GM21515 (cell line): ENCODE measurements around the gene YDJC.
A peak's percentile ranks its signal among the peaks of the same experiment; 100 is the strongest.
"Not testable (repeated sequence)": the region's sequence is repeated elsewhere in the genome, so short reads cannot be mapped to it uniquely, and the experiment has no call there.

Source experiments
- ATAC-seq: cut with Tn5 transposase; IDR thresholded peaks from one replicate; pipeline ENCODE4 v1.9.1; 2021; ENCODE audit not compliant: unreplicated experiment

YDJC gene

DNA sequence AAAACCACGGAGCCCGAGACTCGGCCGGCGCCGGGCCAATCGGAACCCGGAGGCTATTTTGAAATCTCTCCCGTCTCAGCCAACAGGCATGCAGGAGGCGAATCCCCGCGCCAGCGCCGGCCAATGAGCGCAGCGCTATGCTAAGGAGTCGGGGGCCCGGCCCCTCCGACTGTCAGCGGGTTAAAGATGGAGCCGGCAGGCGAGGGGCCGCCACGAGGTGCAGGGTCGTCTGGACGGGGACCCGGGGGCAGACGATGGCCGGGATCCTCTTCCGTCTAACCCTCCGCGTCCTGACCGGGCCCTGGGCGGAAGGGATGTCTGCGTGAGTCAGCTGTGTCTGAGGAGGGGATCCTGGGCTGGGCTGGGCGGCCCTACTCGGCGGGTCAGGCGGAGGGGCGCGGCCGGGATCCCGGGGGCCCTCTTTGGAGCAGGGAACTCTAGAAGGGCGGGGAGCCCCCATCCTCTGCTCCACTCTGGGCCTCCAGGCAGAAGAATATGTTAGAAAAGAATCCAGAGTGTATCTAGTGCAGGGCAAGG lies 22.3 kb upstream of the YDJC start:
- ATAC-seq: peak; percentile 83

DNA sequence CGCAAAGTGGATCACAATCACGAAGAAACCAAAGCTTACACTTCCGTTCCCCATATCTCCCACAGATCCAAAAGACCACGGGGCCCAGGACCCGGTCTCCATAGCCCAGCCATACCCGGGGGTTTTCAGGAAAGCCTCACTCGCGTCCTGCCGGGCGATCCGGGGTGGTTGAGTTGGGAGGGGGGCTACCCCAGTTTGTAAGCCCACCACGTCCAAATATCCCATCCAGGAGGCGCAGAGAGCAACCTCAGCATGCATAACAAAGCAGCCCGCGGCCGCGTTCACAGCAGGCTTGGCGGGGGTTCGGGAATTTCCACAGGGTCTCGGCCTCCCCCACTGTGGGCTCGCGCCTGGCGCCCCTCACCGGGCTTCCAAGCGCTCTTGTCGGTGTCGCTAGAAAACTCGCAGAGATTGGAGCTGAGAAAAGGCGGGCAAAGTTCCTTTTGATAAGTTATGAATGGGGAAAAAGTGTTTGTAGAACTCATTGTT lies 21.7 kb upstream of the YDJC start:
- ATAC-seq: no peak

DNA sequence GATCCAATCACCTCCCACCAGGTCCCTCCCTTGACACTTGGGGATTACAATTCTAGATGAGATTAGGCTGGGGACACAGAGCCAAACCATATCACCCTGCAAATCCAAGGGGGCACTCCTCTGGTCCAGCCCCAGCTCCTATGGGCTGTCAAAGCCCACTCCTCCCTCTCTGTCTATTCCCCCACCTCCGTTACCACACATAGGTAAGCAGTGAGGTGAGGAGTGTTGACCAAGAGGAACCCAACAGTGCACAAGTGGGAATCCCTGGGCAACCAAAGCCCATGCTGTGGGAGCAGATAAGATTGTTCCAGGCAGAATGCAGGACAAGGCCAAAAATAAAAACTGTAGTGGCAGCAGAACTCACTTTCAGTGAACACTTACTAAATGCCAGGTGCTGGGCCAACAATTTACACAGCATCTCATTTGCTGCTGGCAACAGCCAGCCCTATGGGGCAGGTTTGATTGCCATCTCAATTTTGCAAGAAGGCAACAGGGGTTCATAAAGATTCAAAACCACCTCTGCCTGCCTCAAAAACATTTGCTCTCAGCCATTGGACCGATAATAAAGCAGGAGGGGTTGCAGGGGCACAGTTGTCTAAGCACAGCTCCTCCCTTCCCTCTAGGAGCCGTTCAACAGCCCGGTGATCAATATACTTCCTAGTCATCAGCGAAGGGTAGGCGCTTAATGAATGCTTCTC lies 21.1 kb upstream of the YDJC start:
- no peak for ATAC-seq

DNA sequence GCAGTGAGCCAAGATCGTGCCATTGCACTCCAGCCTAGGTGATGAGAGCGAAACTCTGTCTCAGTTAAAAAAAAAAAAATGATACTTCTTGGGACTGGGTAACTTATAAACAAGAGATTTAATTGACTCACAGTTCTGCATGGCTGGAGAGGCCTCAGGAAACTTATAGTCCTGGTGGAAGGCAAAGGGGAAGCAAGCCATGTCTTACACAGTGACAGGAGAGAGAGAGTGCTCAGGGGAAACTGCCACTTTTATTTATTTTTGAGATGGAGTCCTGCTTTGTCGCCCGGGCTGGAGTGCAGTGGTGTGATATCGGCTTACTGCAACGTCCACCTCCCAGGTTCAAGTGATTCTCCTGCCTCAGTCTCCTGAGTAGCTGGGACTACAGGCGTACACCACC lies 20.5 kb upstream of the YDJC start:
- no peak for ATAC-seq

DNA sequence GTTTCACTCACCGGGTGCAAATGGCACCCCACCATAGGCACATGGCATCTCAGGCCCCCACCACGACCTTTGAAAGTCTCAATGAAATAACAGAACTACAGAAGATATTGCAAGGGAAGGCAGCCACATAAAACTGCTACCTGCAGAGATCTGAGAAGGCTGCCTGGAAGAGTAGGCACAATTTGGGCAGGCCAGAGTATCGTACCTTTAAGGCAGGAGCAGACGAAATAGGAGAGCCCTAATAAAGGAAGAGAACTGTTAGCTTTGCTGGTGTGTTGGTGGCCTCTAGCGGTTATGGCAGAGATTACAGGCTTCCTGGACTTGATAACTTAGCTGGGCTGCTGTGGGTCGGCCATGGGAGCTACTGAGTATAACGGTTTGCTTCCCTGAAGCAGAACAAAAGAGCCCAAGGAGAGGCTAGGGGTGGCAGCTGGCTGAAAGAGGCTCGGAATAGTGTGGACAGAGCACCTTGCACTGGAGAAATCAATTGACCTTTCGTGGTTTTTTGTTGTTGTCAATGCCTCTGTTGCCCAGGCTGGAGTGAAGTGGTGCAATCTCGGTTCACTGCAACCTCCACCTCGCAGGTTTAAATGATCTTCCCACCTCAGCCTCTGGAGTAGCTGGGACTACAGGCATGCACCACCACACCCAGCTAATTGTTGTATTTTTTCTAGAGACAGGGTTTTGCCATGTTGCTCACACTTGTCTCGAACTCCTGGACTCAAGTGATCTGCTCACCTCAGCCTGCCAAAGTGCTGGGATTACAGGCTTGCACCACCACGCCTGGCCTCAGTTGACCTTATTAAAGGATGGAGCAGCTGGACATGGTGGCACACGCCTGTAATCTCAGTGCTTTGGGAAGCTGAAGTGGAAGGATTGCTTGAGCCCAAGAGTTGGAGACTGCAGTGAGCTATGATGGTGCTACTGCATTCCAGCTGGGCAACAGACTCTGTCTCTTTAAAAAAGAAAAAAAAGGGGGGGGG lies 17.1 kb upstream of the YDJC start:
- no peak for ATAC-seq

DNA sequence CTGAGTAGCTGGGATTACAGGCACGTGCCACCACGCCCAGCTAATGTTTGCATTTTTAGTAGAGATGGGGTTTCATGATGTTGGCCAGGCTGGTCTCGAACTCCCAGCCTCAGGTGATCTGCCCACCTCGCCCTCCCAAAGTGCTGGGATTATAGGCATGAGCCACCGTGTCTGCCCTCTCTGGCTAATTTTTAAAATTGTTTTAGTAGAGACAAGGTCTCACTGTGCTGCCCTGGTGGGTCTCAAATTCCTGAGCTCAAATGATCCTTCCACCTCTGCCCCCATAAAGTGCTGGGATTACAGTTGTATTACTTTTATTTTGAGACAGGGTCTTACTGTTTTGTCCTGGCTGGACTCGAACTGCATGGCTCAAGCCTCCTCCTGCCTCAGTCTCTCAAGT lies 15.7 kb upstream of the YDJC start:
- not testable (repeated sequence) for ATAC-seq

DNA sequence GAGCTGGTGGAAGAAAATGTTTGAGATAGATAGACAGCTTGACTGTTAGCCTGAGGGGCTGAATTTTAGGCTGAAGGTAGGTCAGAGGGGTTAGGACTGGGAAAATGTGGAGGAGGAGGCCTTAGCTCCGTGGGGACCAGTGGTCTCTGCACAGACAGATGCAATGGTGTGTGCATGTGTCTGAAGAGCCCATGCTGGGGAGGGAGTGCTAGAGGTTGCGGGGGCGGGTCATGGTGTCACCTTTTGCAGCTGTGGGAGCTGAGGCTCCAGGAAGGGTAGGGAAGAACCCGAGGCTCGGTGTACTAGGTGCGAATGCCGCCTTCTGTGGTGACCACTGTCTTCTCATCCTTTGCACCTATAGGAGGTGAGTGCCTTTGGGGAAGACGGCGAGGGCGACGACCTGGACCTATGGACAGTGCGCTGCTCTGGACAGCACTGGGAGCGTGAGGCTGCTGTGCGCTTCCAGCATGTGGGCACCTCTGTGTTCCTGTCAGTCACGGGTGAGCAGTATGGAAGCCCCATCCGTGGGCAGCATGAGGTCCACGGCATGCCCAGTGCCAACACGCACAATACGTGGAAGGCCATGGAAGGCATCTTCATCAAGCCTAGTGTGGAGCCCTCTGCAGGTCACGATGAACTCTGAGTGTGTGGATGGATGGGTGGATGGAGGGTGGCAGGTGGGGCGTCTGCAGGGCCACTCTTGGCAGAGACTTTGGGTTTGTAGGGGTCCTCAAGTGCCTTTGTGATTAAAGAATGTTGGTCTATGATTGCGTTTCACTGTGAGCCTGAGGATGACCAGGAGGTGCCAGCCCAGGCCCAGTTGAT lies 13.9 kb upstream of the YDJC start:
- ATAC-seq: no peak

DNA sequence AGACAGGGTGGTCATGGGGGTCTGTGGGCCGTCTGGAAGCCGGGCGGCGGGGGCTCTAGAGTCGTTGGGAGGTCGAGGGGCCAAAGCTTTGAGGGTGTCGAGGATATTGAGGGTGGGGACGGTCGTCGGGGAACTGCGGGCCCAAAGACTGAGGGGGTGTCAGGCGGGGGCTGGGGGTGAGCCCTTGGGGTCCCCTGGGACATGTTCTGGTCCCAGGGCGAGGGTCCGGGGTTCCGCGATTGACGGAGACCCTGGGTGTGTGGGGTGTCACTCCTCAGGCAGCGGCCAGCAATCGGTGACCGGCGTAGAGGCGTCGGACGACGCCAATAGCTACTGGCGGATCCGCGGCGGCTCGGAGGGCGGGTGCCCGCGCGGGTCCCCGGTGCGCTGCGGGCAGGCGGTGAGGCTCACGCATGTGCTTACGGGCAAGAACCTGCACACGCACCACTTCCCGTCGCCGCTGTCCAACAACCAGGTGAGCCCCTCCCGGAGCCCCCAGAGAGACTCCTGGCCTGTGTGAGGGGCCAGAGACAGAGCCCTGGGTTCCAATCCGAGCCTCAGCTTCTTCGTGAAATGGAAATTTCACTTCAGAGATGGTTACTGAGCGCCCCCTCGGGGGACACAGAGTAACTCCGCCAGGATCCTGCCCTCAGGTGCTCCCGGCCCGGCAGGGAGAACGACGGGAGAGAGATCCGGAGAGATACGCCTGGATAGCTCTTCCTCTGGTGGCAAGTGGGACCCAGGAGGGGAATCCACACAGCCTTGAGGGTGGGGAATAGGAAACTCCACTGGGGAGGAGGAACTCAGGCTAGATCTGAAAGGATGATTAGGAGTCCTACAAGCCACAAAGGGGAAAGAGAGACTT lies 13.0 kb upstream of the YDJC start:
- ATAC-seq: no peak

DNA sequence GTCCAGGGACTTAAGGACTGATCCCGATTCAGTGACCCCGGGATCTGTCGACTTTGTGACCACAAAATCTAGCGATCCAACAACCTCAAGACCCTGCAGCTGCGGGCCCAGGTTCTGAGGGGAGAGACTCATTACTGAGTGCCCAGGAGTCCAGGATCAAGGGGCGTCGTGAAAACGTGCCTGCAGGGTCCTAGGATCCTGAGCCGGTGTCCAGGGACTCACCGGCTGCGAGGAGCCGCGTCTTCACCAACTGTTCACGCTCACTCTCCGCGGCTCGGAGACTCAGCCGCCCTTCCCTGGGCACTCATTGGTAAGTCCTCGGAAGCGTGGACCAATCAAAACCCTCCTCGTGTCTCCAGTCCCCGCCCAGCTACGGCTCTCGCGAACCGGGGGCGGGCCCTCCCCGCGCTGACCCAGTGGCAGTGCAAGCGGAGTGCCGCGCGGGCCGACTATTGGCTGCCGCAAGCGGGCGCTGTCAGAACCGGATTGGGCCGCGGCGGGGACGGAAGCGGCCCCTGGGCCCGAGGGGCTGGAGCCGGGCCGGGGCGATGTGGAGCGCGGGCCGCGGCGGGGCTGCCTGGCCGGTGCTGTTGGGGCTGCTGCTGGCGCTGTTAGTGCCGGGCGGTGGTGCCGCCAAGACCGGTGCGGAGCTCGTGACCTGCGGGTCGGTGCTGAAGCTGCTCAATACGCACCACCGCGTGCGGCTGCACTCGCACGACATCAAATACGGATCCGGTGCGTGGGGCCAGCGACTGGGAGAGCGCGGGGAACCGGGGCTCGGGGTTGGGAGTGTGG lies 12.2 kb upstream of the YDJC start, which contains the start of gene SDF2L1:
Gene SDF2L1, plus strand, starts transcription at position 514 of the 795 bp plus-strand sequence. Its CDS starts 35 bp downstream, at position 549.
- ATAC-seq: peak; percentile 93

DNA sequence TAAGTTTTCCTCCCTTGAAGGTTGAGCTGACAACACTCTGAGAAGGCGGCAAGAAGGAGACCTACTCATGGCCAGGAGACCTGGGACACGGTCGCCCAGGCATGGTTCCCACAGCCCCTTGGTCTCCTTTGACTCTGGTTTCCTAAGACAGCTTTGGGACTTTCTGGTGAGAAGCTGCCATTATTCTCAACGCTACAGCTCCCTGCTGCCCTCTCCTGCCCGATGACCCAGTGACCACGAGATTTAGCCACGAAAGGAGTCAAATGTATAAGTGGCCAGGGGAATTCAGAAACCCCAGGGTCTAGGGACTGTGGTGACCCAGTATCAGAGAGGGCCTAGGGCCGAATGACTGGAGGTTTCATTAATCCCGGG lies 11.6 kb upstream of the YDJC start:
- no peak for ATAC-seq

DNA sequence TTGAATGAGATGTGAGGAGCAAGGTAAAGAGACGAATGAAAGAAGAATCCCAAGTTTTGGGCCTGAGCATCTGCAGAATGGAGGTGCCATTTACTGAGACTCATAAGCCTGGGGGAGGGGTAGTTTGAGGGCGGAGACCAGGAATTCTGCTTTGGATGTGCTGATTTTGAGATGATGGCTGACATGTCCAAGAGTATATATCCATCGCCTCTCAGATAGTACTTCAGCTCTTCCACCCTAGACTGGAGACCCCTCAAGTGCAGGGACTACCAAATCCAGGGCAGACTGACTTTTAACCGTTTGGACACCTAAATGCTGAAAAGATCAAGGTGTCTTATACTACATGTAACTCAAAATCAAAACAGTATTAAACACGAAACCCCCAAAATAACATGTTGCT lies 11.0 kb upstream of the YDJC start:
- ATAC-seq: no peak

DNA sequence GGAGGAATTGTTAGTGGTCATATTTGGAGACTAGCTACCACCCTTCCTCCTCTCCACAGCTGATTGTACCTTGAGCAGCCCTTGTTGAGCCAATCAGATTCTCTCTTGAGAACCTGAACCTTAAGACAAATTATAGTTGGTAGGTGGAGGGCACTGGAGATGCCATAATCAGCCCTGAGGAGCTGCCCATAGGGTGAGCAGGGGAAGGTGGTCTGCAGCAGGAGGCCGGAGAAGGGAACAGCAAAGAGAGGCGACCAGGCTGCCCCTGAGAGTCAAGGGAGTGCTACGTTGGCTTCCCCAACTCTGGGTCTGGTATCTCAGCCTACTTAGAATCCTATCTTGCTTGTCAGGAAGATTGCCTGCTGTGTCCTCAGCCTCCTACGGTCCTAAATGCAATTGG lies 9.5 kb upstream of the YDJC start:
- no peak for ATAC-seq

DNA sequence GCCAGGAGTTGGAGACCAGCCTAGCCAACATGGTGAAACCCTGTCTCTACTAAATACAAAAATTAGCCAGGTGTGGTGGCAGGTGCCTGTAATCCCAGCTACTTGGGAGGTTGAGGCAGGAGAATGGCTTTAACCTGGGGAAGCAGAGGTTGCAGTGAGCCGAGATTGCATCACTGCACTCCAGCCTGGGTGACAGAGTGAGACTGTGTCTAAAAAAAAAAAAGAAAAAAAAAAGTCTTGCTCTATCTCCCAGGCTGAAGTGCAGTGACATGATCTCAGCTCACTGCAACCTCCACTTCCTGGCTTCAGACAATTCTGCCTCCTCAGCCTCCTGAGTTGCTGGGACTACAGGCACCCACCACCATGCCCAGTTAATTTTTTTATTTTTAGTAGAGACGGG lies 7.6 kb upstream of the YDJC start:
- ATAC-seq: not testable (repeated sequence)

DNA sequence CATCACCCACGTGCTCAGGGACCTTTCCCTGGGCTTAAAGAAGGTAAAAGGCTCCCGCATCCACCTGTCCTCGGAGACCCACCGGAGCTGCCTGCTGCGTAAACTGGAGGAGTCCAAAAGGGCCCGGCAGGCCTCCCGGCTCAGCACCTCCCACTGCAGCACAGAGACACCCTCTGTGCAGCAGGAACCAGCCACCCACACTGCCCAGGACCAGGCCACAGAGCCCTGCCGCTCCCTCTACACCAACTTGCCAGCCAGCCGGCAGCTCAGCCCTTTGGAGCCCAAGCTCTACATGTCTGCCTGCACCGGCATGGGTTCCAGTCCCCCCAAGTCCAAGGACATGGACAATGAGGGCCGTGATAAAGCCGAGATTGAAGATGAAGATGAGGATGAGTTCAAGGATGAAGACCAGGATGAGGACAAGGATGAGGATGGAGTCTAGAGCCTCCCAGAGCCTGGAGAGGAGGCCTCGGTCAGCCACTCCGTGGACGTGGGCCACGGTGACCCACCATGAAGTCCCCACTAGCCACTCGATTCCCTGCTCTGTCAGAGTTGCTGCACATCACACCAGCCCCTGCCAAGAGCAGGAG lies 6.9 kb upstream of the YDJC start:
- ATAC-seq: no peak

DNA sequence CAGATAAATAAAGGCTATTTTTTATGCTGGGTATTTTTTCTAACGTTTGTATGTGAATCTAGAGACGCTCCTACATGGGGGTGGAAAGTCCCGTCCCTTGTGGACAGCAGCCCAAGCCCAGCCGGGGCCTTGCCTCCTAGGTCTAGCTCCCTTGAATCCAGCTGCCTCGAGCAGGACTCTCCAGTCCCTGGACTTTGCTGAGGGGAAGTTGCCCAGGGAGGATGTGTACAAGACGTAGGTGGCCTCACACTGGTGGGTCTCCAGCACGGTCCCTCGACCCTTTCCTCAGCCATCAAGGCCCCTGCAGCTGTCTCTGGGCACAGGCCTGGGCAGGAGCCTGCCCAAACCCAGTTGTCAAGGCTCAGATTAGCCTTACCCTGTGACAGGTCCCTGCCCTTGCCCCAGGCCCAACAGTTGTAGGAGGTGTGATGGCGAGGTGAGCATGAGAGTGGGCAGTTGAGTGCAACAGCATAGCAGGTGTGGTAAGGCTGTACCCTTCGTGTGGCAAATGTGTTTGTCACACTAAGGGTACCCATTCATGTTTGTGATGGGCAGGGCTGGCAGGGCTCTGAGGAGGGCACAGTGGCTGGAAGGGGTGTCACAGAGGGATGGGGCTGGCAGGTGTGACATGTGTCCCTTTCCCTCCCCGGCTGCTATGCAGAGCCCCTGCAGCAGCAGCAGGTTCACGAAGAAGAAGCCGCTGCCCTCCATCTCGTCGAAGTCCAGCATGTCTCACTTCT lies 6.1 kb upstream of the YDJC start:
- ATAC-seq: no peak

DNA sequence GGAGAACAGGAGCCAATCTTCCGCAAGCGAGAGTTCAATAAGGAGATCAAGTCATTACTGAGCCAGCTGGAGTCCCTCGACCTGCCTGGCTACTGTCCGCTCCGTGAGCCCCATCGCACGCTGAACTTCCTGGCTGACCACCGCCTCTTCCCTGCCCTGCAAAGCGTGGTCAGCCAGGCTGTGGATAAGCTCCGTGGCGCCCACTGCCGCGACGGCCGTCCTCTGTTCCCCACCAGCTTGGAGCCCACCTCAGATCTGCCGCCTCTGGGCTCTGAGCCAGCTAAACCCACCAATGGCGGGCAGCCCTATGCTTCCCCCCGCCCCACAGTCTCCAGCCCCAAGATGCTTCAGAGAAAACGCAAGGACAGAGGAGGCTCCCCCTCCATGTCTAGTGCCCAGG lies 5.0 kb upstream of the YDJC start:
- ATAC-seq: no peak

DNA sequence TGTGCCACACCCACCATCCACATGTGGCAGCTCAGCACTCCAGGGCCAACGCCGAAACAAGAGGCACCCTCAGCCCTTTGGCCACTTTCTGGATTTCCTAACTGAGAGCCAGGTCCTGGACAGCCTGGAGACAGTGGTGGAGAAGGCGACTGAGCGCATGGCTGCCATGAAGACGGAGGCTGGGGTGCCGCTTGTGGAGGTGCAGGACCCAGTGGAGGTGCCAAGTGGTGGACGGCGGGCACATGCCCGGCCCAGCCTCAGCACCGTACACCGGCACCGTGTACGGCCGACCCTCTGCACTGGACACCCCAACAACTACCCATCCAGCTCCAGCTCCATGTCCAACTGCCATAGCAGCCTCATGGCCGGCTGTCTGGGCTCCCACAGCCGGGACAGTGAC lies 4.3 kb upstream of the YDJC start:
- no peak for ATAC-seq

DNA sequence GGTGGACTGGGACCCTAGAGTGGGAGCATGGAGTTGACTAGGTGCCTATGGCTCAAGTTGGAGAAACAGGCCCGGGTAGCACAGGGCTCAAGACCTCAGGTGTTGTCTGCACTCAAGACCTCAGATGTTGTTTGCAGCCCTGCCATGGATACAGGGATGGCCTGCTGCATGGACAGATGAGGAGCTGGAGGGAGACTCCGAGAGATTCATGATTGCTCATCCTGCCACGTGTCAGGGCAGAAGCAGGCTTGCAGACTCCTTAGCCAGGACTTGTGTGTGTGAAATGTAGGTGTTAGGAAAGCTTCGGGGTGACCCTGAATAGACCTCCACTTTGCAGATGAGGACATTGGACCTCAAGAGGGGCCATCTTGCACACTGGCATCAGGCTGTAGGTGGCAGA lies 3.7 kb upstream of the YDJC start:
- no peak for ATAC-seq
